ENCODE data around the gene TRIM42.

TRIM42 gene

DNA sequence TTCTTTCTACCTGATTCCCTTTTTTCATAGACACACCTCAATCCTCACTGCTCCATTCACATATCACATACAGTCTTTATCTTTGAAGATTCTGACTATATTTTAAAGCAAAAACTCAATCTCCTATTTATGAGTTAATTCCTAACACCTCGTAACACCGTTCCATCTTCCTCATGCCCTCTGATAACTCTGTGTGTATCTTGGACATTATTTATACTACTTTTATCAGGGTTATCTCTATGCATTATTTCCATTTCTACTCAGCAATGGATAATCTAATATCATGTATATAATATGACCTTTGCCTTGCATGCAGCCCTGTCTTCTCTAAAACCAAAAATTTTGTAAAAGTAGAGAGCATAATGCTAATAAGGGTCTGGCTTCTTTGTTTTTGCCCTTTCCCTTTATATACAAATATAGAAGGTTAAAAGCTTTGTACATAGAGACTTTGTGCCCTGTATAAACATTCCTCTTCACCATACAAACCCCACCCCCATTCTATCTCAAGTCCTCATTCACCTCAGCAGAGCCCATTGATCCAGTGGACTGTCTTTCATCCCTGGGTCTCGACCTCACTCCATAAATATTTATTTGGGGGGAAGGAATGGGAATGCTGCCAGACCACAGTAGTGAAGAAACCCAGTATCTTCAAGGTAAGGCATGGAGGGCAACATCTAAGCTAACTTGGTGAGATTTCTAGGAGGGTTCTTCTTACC, 21.8 kb downstream of the TRIM42 start:
- no peaks in the 10 kb centered on the region for H3K9me3 Mint-ChIP-seq
- DNase-seq = no peak

DNA sequence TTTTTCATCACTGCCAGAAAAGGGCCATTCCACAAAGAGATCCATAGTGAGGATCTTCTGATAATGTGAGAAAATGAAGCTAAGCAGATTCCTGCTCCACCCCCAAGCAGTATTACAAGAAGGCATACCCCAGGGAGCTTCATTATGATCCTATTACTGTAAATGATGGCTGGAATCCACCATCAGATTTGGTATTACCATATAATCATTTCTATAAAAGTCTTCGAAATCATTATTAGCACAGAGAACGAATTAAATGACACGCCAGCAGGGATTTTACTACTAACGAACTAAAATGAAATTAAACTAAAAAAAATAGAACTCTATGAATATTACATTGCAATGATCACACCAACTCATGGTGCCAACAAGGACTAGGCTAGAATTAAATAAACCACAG, 24.4 kb downstream of the TRIM42 start:
- Mint-ChIP-seq H3K27ac (no peak overlapping the region), H3K27me3 (peaks cover 4% of the 10 kb centered on the region), H3K9me3 (no peaks in the 10 kb centered on the region), H3K4me1 (ENCODE audit: low read depth) (no peaks in the 10 kb centered on the region), H3K36me3 (ENCODE audit: low read depth) (no peaks in the 10 kb centered on the region), H3K4me3 (no peak overlapping the region)
- no peak for DNase-seq

More for the DNA sequence above, 21.8 kb downstream of the TRIM42 start:
- no peaks in the 10 kb centered on the region for H3K4me1 Mint-ChIP-seq (ENCODE audit: low read depth)
- H3K4me3 Mint-ChIP-seq = no peak overlapping the region
- no peaks in the 10 kb centered on the region for H3K36me3 Mint-ChIP-seq (ENCODE audit: low read depth)
- H3K27me3 Mint-ChIP-seq = peaks cover 4% of the 10 kb centered on the region
- H3K27ac Mint-ChIP-seq = no peak overlapping the region

DNA sequence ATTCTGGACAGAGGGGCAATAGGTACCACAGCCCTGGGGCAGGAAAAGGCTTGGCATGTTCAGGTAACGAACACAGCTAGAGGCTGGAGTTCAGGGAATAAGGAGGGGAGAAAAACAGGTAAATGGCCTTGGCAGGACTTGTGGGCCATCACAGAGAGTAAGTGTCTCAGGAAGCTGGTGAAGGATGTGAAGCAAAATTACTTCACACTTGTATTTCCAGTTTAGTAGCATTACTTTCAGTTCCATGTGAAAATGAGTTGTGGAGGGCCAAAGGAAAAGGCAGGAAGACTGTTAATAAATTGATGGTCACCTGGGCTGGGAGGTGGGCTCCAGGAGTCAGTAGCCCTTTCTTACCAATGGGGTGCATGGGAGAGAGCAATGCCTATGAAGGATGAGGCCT, 25.6 kb downstream of the TRIM42 start:
- Mint-ChIP-seq H3K4me1 (ENCODE audit: low read depth) (no peaks in the 10 kb centered on the region), H3K4me3 (no peak overlapping the region), H3K36me3 (ENCODE audit: low read depth) (no peaks in the 10 kb centered on the region), H3K27me3 (peaks cover 4% of the 10 kb centered on the region), H3K27ac (no peak overlapping the region), H3K9me3 (no peaks in the 10 kb centered on the region)
- no peak for DNase-seq

DNA sequence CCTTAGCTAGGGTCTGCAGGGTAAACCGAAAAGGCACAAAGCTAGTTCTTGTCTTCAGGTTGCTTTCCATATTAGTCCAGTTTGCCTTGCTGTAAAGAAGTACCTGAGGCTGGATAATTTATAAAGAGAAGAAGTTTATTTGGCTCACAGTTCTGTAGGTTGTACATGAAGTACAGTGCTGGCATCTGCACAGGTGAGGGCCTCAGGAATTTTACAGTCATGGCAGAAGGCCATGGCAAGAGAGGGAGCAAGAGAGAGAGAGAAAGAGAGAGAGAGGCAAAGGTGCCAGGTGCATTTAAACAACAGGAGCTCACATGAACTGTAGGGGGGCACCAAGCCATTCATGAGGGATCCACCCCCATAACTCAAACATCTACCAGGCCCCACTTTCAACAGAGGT, 26.9 kb downstream of the TRIM42 start:
- no peaks in the 10 kb centered on the region for H3K36me3 Mint-ChIP-seq (ENCODE audit: low read depth)
- H3K4me3 Mint-ChIP-seq = no peak overlapping the region
- no peaks in the 10 kb centered on the region for H3K27me3 Mint-ChIP-seq
- no peaks in the 10 kb centered on the region for H3K9me3 Mint-ChIP-seq
- no peak overlapping the region for H3K27ac Mint-ChIP-seq
- no peak for DNase-seq
- H3K4me1 Mint-ChIP-seq (ENCODE audit: low read depth) = no peaks in the 10 kb centered on the region

DNA sequence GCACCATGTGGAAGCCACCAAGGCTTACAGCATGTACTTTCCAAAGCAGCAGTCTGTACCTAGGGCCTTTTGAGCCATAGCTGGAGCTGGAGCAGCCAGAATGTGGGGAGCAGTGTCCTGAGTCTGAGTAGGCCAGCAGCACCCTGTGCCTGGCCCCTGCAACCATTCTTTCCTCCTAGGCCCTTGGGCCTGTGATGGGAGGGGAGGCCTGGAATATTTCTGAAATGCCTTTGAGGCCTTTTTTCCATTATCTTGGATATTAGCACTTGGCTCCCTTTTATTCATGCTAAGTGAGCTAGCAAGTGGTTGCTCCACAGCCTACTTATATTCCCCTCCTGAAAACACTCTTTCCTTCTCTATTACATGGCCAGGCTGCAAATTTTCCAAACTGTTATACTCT, 28.1 kb downstream of the TRIM42 start:
- Mint-ChIP-seq H3K36me3 (ENCODE audit: low read depth) (no peaks in the 10 kb centered on the region), H3K27me3 (no peaks in the 10 kb centered on the region), H3K9me3 (no peaks in the 10 kb centered on the region), H3K4me1 (ENCODE audit: low read depth) (no peaks in the 10 kb centered on the region), H3K4me3 (no peak overlapping the region), H3K27ac (no peak overlapping the region)
- no peak for DNase-seq

DNA sequence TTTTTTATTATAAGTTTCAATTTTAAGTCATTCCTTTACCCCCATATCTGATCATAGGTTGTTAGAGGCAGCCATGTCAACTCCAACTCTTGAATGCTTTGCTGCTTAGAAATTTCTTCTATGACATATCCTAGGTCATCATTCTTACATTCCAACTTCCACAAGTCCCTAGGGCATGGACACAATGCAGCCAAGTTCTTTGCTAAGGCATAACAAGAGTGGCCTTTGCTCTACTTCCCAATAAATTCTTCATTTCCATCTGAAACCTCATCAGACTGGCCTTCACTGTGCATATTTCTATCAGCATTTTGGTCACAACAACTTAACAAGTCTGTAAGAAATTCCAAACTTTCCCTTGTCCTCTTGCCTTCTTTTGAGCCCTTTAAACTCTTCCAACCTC, 28.5 kb downstream of the TRIM42 start:
- Mint-ChIP-seq H3K4me3 (no peak overlapping the region), H3K4me1 (ENCODE audit: low read depth) (no peaks in the 10 kb centered on the region), H3K36me3 (ENCODE audit: low read depth) (no peaks in the 10 kb centered on the region), H3K27me3 (no peaks in the 10 kb centered on the region), H3K27ac (no peak overlapping the region), H3K9me3 (no peaks in the 10 kb centered on the region)
- DNase-seq = no peak

DNA sequence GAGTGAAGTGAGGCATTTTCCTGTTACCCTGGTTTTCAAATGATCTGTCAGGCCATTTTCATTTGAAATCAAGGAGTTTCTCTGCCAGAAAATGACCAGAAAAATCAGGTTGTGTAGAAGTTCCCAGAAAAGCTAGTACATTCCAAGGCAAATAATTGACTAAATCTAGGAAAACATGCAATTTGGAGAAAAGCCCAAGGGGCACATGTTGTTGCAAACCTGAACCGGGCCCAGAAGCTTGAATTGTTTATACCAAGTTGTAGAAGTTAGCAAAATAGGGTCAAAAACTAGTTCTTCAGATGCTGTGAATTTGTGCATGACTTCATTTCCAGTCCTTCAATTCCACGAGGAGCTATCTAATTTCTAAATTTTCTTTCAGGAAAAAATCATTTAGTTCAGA, 31.0 kb downstream of the TRIM42 start:
- Mint-ChIP-seq H3K9me3 (no peaks in the 10 kb centered on the region), H3K4me3 (no peak overlapping the region), H3K27me3 (peaks cover 2% of the 10 kb centered on the region), H3K27ac (no peak overlapping the region), H3K36me3 (ENCODE audit: low read depth) (no peaks in the 10 kb centered on the region), H3K4me1 (ENCODE audit: low read depth) (no peaks in the 10 kb centered on the region)
- DNase-seq = no peak

DNA sequence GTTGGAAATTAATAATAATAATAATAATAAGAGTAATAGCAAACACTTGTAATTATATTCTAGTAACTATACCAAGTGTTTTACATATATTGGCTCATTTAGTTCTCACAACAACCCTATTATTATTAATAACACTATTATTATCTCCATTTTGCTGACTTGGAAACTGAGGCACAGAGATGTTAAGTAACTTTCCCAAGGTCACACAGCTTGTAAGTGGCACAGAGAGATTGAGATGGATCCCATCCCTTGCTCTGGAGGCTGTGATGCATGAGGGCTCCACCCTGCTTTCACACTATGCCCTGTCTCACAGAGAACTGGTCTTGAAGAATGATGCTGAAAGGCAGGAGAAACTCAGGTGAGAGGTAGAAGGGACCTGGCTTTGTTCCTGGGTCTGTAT, 31.9 kb downstream of the TRIM42 start:
- Mint-ChIP-seq H3K27me3 (peaks cover 2% of the 10 kb centered on the region), H3K36me3 (ENCODE audit: low read depth) (no peaks in the 10 kb centered on the region), H3K27ac (no peak overlapping the region), H3K4me3 (no peak overlapping the region), H3K4me1 (ENCODE audit: low read depth) (no peaks in the 10 kb centered on the region), H3K9me3 (no peaks in the 10 kb centered on the region)
- no peak for DNase-seq

DNA sequence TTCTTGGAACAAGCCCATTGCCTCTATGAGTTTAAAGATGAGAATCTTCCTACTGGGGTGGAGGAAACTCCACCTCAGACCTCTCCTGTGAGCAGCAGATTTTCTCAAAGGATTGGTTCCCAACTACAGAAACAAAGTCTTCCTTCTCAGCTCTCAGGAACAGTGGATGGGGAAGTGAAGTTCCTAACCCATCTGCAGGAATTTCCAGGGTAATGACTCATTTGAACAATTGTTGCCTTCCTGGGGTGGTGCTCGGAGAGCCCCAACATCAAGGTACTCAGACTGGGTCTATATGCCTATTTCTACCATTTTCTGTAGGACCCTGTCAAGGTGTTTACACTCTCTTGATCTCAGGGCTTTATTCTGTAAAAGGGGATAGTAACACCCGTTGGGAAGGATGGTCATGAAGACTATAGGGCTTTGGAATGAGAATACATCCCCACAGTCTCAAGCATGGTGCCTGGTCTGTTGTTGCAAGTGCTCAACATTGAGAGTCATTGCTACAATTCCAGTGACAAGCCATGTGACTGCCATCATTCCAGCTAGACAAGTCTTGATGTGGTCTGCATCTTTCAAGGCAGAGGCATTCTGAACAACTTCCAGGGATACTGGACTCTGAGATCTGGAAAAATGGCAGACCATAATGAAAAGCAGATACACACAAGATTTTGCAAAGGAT, 33.0 kb downstream of the TRIM42 start:
- Mint-ChIP-seq H3K9me3 (no peaks in the 10 kb centered on the region), H3K27ac (no peak overlapping the region), H3K27me3 (peaks cover 2% of the 10 kb centered on the region), H3K4me3 (no peak overlapping the region), H3K4me1 (ENCODE audit: low read depth) (no peaks in the 10 kb centered on the region), H3K36me3 (ENCODE audit: low read depth) (no peaks in the 10 kb centered on the region)
- no peak for DNase-seq

DNA sequence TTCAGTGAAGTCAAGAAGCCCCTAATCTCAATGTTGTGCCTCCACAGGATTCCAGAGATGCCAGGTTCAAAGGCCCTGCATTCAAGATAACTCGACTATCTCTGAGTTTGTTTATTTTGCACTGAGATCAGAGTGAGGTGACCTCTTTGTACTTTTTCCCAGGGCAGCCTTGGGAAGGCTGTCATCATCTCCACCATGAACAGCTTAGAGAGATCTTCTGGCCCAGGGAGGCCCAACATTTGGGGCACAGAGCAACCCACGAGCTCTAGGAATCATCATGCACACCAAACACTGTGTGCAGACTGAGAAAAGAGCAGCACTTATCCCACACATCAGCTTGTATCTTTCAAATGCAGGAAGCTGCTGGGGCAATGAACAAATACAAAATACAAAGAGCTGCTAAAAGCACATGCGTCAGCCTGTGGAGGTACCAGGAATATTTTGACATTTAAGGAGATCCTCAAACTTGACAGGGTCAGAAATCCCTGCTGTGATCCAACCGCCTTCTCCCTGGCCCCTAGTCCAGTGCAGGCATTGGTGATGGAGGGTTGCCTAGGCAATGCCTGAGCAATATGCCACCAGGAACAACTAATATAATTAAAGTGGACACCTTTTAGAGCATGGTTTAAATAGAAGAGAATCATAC, 33.6 kb downstream of the TRIM42 start:
- H3K36me3 Mint-ChIP-seq (ENCODE audit: low read depth) = no peaks in the 10 kb centered on the region
- no peak for DNase-seq
- H3K4me1 Mint-ChIP-seq (ENCODE audit: low read depth) = no peaks in the 10 kb centered on the region
- H3K9me3 Mint-ChIP-seq = no peaks in the 10 kb centered on the region
- peaks cover 2% of the 10 kb centered on the region for H3K27me3 Mint-ChIP-seq
- no peak overlapping the region for H3K4me3 Mint-ChIP-seq
- no peak overlapping the region for H3K27ac Mint-ChIP-seq

DNA sequence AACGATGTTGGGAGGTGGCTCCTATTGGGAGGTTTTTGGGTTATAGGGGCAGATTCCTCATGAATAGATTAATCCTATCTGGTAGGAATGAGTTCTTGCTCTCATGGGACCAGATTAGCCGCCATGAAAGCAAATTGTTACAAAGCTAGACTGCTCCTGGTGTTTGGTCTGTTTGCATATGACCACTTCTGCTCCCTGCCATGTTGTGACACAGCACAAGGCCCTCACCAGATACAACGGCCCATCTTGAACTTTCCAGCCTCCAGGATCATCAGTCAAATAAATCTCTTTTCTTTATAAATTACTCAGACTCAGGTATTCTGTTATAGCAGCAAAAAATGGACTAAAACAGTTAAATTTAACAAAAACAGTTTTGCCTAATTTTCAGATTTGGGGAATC, 34.4 kb downstream of the TRIM42 start:
- Mint-ChIP-seq H3K27ac (no peak overlapping the region), H3K9me3 (no peaks in the 10 kb centered on the region), H3K27me3 (peaks cover 2% of the 10 kb centered on the region), H3K4me3 (no peak overlapping the region), H3K36me3 (ENCODE audit: low read depth) (no peaks in the 10 kb centered on the region), H3K4me1 (ENCODE audit: low read depth) (no peaks in the 10 kb centered on the region)
- DNase-seq = no peak

DNA sequence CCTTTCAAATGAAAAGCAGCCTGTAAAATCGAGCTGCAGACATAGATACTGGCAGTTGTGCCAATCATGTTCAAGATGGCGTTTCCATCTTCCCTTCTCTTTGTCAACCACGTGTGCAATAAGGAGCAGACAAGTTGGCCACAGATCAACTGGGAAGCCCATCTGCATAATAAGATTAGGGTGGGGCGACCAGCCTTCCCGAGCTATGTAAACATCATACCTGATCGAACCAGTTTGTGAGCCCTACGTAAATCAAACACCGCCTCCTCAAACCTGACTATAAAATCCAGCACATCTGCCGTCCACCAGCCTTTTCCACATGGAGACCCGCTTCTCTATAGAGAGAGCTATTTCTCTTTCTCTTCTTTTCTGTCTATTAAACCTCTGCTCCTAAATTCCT, 37.2 kb downstream of the TRIM42 start:
- no peak for DNase-seq
- peaks cover 2% of the 10 kb centered on the region for H3K27me3 Mint-ChIP-seq
- no peaks in the 10 kb centered on the region for H3K4me1 Mint-ChIP-seq (ENCODE audit: low read depth)
- H3K36me3 Mint-ChIP-seq (ENCODE audit: low read depth) = no peaks in the 10 kb centered on the region
- H3K9me3 Mint-ChIP-seq = no peaks in the 10 kb centered on the region
- H3K27ac Mint-ChIP-seq = no peak overlapping the region
- H3K4me3 Mint-ChIP-seq = no peak overlapping the region

DNA sequence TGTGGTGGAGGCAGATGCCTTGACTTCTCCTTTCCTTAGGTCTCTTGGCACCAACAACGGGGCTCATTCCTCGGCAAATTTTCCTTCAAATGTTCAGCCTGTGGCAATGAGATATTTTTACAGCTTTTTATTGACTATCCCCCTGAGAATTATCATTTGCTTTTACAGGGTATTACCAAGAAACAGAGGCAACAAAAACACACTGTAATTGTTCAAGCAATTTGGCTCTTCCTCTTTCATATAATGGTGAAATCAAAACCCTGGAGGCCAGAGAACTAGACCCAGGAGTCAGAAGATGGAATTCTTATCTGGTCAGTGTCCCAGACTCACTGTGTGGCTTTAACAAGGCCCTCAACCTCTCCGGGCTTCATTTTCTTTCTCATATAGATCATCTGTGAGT, 40.1 kb downstream of the TRIM42 start:
- DNase-seq = no peak
- Mint-ChIP-seq H3K36me3 (ENCODE audit: low read depth) (no peaks in the 10 kb centered on the region), H3K9me3 (no peaks in the 10 kb centered on the region), H3K27me3 (peaks cover 2% of the 10 kb centered on the region), H3K4me1 (ENCODE audit: low read depth) (no peaks in the 10 kb centered on the region), H3K4me3 (no peak overlapping the region), H3K27ac (no peak overlapping the region)

DNA sequence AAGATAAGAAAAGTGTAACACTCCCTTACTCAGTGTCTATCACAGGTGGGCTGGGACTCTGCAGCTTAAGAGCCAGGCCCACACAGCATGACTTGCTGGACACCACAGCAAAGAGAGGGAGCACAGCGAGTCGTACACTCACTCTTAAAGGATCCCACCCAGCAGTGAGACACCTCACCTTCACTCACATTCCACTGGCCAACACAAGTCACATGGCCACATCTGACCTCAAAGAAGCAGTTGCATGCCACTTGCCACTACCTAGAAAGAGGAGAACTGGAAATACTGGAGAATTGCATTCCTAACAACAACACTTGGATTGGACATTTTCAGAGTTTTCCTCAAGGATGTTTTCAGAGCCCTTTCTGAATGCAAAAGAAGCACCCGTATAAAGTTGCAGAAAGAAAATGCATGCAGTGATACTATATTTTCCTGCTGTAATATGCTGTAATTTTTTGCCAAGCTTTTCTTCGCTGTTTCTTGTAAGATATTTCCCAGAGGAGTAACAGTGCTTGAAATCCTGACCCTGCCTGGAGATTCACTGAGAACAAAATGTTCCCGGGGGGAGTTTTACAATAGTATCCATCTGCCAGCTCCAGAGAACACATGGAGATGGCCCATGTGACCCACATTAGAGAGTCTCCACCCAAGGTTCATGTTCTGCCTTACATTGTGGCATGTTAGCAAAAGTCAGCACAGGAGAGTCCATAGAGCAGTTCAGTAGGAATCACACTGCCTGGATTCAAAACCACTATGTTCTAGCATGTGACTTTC, 42.2 kb downstream of the TRIM42 start:
- no peak overlapping the region for H3K4me3 Mint-ChIP-seq
- no peaks in the 10 kb centered on the region for H3K36me3 Mint-ChIP-seq (ENCODE audit: low read depth)

DNA sequence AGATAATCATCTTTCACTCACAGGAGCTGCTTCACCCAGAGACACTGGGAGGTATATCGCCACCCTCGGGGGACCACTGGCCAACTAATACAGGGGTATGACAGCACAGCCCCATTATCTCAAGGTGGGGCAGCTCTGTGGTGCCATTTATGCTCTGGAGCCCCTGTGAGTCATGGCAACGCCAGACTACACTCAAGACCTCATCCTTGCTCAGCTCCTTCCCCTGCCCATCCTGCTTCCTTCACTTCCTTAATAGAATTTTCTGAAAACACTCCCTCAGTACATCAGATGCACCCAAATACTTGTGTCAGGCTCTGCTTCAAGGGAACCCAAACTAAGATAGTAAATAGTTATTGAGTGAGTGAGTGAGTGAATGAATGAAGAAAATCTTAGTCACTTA, 45.7 kb downstream of the TRIM42 start:
- DNase-seq = no peak
- no peaks in the 10 kb centered on the region for H3K27me3 Mint-ChIP-seq
- no peaks in the 10 kb centered on the region for H3K4me1 Mint-ChIP-seq (ENCODE audit: low read depth)
- no peaks in the 10 kb centered on the region for H3K9me3 Mint-ChIP-seq
- no peaks in the 10 kb centered on the region for H3K36me3 Mint-ChIP-seq (ENCODE audit: low read depth)
- no peak overlapping the region for H3K4me3 Mint-ChIP-seq
- H3K27ac Mint-ChIP-seq = no peak overlapping the region

More for the DNA sequence above, 42.2 kb downstream of the TRIM42 start:
- Mint-ChIP-seq H3K9me3 (no peaks in the 10 kb centered on the region), H3K4me1 (ENCODE audit: low read depth) (no peaks in the 10 kb centered on the region), H3K27me3 (no peaks in the 10 kb centered on the region), H3K27ac (no peak overlapping the region)
- DNase-seq = no peak

All from activated T-cell treated with anti-CD3 and anti-CD28 coated beads, Interleukin-2, amount 50 U/mL, for 24 hours (primary cell).